GM12892 (cell line): Measurements from ENCODE around the gene PCDH20.
"Not testable (repeated sequence)": the region's sequence is repeated elsewhere in the genome, so short reads cannot be mapped to it uniquely, and the experiment has no call there.

Experiments used
- POLR2A ChIP-seq: IDR thresholded peaks from 2 replicates; pipeline ENCODE4 v1.6.1; 2011; ENCODE audit warnings: low read depth, low read length, control low read depth
- POLR2AphosphoS5 ChIP-seq: IDR thresholded peaks from 2 replicates; pipeline ENCODE4 v1.6.1; 2011; ENCODE audit warnings: low read depth, low read length, control low read depth
- TAF1 ChIP-seq: IDR thresholded peaks from 2 replicates; pipeline ENCODE4 v1.6.1; 2011; ENCODE audit warnings: low read depth, mild to moderate bottlenecking, control low read depth, low read length, borderline replicate concordance

DNA sequence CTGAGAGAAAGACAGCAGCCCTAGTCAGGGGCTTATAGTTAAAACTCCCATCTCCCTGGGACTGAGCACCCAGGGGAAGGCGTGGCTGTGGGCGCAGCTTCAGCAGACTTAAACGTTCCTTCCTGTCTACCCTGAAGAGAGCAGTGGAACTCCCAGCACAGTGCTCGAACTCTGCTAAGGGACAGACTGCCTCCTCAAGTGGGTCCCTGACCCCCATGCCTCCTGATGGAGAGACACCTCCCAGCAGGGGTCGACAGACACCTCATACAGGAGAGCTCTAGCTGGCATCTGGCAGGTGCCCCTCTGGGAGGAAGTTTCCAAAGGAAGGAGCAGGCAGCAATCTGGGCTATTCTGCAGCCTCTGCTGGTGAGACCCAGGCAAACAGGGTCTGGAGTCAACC, 51.0 kb downstream of the PCDH20 start:
- not testable (repeated sequence) for TF ChIP-seq POLR2AphosphoS5, POLR2A, TAF1
